HG03460 (cell line): ENCODE measurements around the gene BRPF1.

Experiments used
- ATAC-seq: cut with Tn5 transposase; IDR thresholded peaks from one replicate; pipeline ENCODE4 v1.9.1; 2021; ENCODE audit not compliant: unreplicated experiment

The BRPF1 gene

GRCh38 chr3:9731206-9732079, at the start of gene BRPF1:
Gene BRPF1 (plus strand): TSS chr3:9731735. CDS start chr3:9734141, 2,406 bp downstream.
- peak; percentile 93 for ATAC-seq

- no peak for ATAC-seq
Observed at GRCh38 chr3:9682096-9682495, 49.4 kb upstream of the BRPF1 start.

GRCh38 chr3:9683426-9683825, 48.1 kb upstream of the BRPF1 start:
- ATAC-seq, result no peak

GRCh38 chr3:9685216-9686049, 46.1 kb upstream of the BRPF1 start:
- no peak for ATAC-seq

GRCh38 chr3:9686050-9686550, 45.4 kb upstream of the BRPF1 start:
- ATAC-seq, result no peak

GRCh38 chr3:9686703-9687102, 44.8 kb upstream of the BRPF1 start:
- no peak for ATAC-seq

GRCh38 chr3:9687514-9687913, 44.0 kb upstream of the BRPF1 start:
- ATAC-seq, result no peak

GRCh38 chr3:9688961-9689360, 42.6 kb upstream of the BRPF1 start:
- no peak for ATAC-seq

- ATAC-seq, result no peak
Observed at GRCh38 chr3:9689757-9690156, 41.8 kb upstream of the BRPF1 start.

- peak; percentile 98 for ATAC-seq
Observed at GRCh38 chr3:9690451-9691450, 40.8 kb upstream of the BRPF1 start.

GRCh38 chr3:9691636-9692035, 39.9 kb upstream of the BRPF1 start:
- no peak for ATAC-seq

- ATAC-seq, result no peak
Observed at GRCh38 chr3:9692416-9692815, 39.1 kb upstream of the BRPF1 start.

GRCh38 chr3:9695345-9695744, 36.2 kb upstream of the BRPF1 start:
- ATAC-seq, result no peak

GRCh38 chr3:9695746-9696145, 35.8 kb upstream of the BRPF1 start:
- ATAC-seq, result no peak

- no peak for ATAC-seq
Observed at GRCh38 chr3:9696480-9697220, 34.9 kb upstream of the BRPF1 start.

- ATAC-seq, result no peak
Observed at GRCh38 chr3:9697892-9698291, 33.6 kb upstream of the BRPF1 start.

GRCh38 chr3:9698293-9698692, 33.2 kb upstream of the BRPF1 start:
- ATAC-seq, result no peak

GRCh38 chr3:9700536-9700935, 31.0 kb upstream of the BRPF1 start:
- no peak for ATAC-seq

- no peak for ATAC-seq
Observed at GRCh38 chr3:9701006-9701405, 30.5 kb upstream of the BRPF1 start.

GRCh38 chr3:9701711-9702110, 29.8 kb upstream of the BRPF1 start:
- no peak for ATAC-seq
